Heart right ventricle (tissue), 16 donors: ENCODE data around the gene PPM1F. TPM values are rescaled to one million over a fixed set of nuclear protein-coding genes. Genes with fewer than 3 reads are reported as not detected.
A peak's percentile ranks its signal among the peaks of the same experiment; 100 is the strongest.

Experiments
- ATAC-seq, 8 donors: fragments of 200-7000 bp; cut with Tn5 transposase; one replicate each; pipeline ENCODE4 v1.9.1; 2020; ENCODE audit warnings: mild to moderate bottlenecking in 8 of 8, moderate library complexity in 8 of 8, moderate number of reproducible peaks in 1 of 8
- DNase-seq, 2 donors: peaks; one replicate each; pipeline ENCODE4 v3.0.0-alpha.2; 2020
- H3K27ac ChIP-seq, 10 donors: fragments of 200-600 bp; sonication (generic) in 2 of 10; one replicate each; pipeline versions ENCODE4 v1.5.0 to v1.8.0; 2020 to 2022; ENCODE audit warnings: mild to moderate bottlenecking in 3 of 10
- H3K27me3 ChIP-seq, 7 donors: fragments of 200-600 bp; one replicate each; pipeline ENCODE4 v1.8.0; 2021 to 2022; ENCODE audit warnings: mild to moderate bottlenecking in 2 of 7
- H3K36me3 ChIP-seq, 9 donors: fragments of 200-600 bp; sonication (generic) in 1 of 9; one replicate each; pipeline versions ENCODE4 v1.5.0 to v1.8.0; 2020 to 2022; ENCODE audit warnings: mild to moderate bottlenecking in 2 of 9
- H3K4me1 ChIP-seq, 9 donors: fragments of 200-600 bp; sonication (generic) in 1 of 9; one replicate each; pipeline versions ENCODE4 v1.5.0 to v1.8.0; 2020 to 2022; ENCODE audit warnings: mild to moderate bottlenecking in 4 of 9
- H3K4me3 ChIP-seq, 10 donors: fragments of 200-600 bp; sonication (generic) in 2 of 10; one replicate each; pipeline versions ENCODE4 v1.5.0 to v1.8.0; 2020 to 2022; ENCODE audit warnings: mild to moderate bottlenecking in 7 of 10, moderate library complexity in 2 of 10
- H3K9me3 ChIP-seq, 11 donors: fragments of 200-600 bp in 10 of 11; sonication (generic) in 2 of 11; one replicate each; pipeline versions ENCODE4 v1.5.0 to v1.8.0; 2013 to 2022; ENCODE audit warnings: mild to moderate bottlenecking in 2 of 11, control low read depth in 1 of 11, moderate library complexity in 1 of 11
- CTCF ChIP-seq, 9 donors: fragments of 200-600 bp; sonication (generic) in 2 of 9; IDR thresholded peaks; one replicate each; pipeline versions ENCODE4 v1.5.0 to v1.8.0; 2021 to 2022; ENCODE audit warnings: antibody characterized with exemption in 9 of 9, mild to moderate bottlenecking in 5 of 9, moderate library complexity in 1 of 9
- WGBS, 2 donors: extraction: QIAGEN DNeasy Blood & Tissue Kit; methylation state at CpG; one replicate each; pipeline ENCODE4 v1.1.7; 2013; ENCODE audit warnings: inconsistent platforms in 1 of 2; 5-methylcytosine and 5-hydroxymethylcytosine counted together
- intact Hi-C, 10 donors: fragments of 100-400 bp; cut with DNase I; formaldehyde crosslinking; loops; one replicate each; pipeline versions ENCODE4 v1.11.1 to v1.14.2; 2022
- polyA plus RNA-seq, 2 donors: library from polyadenylated mRNA; stranded (reverse); fragments of 200-250 nt; gene quantifications; one replicate each; pipeline ENCODE4 v1.2.3, GENCODE V29; 2013
- total RNA-seq, 10 donors: library from RNA; stranded (reverse); fragmentation: NEBNext Ultra II Directional in 3 of 10; extraction: Animal tissue kit (Norgen Biotek cat#: 25700) in 3 of 10; gene quantifications; one replicate each; pipeline versions ENCODE4 v1.2.1 to v1.2.4, GENCODE V29; 2021 to 2023
- donor health status: Arrhythmogenic right ventricular cardiomyopathy.
- donor health status: ischemic (EF 13 %, LVEDD 7.1; RV severe dilation, severe dysfunction).
- donor health status: healthy with polysubstance abuse.
- donor health status: DM: no; HTN: yes; CAD: no.
- donor health status: DM: no; HTN: no; CAD: no.
- donor health status: ischemic (EF 25% LVEDD 6.9; RV normal size, moderate dysfunction).
- donor health status: ischemic (EF 25% LVEDD 5.7; RV mildly dilated, moderate dysfunction).
- donor health status: healthy.
- donor health status: DM: yes; HTN: yes; CAD: no.
- donor health status: Ischemic cardiomyopathy.
- donor health status: ischemic (EF 35%, LVEDD 5.7; RV mildly dilated, moderate dysfunction).
- donor health status: nonischemic (EF 11% LVEDD 7.7; RV severe dilation, severe dysfunction).
- donor health status: DM: yes; HTN: yes; CAD: no.
- donor health status: PGD.
- donor health status: ischemic (EF 29% LVEDD 5.4; RV normal size, mild dysfunction).
- donor health status: nonischemic (EF 23%, LVEDD 6.1; RV moderate dilation, normal function).

Gene PPM1F
- total and polyA plus RNA-seq, 12 donors = 11.8 to 31.4 (median 18.1) TPM

GRCh38 chr22:21936151-21936775, 16.4 kb downstream of the PPM1F start:
- no peak overlapping the region for H3K4me3 ChIP-seq
- TF ChIP-seq CTCF (IDR thresholded peaks at IDR 0.05) = no peak
- H3K27ac ChIP-seq = peak overlapping the region in 9 of 10 donors; percentile 90 to 98 (median 96)
- ATAC-seq (no peak), DNase-seq (no peak)
- H3K9me3 ChIP-seq = no peaks in the 10 kb centered on the region
- H3K36me3 ChIP-seq = peaks cover 3 to 69% (median 21%) of the 10 kb centered on the region in 9 donors
- peaks cover 19 to 65% (median 58%) of the 10 kb centered on the region in 9 donors for H3K4me1 ChIP-seq
- intact Hi-C loops = loop anchor here in 9 of 10 donors (2.0 to 10.0 kb wide), 6 partner anchors 17 to 224 kb away; partner anchors contain the start of genes MAPK1 (in 4 of the 9) and PPM1F (in 1 of the 9)
- 67 to 77% methylated on average over 15 of the region's 15 CpGs for WGBS, 2 donors
- no peaks in the 10 kb centered on the region for H3K27me3 ChIP-seq

- no peak for TF ChIP-seq CTCF (IDR thresholded peaks at IDR 0.05)
- H3K9me3 ChIP-seq = no peaks in the 10 kb centered on the region
- no peak for DNase-seq
- H3K27me3 ChIP-seq = no peaks in the 10 kb centered on the region
- H3K4me3 ChIP-seq = no peak overlapping the region
- peaks cover 11 to 42% (median 34%) of the 10 kb centered on the region in 9 donors for H3K4me1 ChIP-seq
- peak overlapping the region in 1 of 10 donors; percentile 44 for H3K27ac ChIP-seq
- intact Hi-C loops = loop anchor here in 6 of 10 donors (10.0 kb wide), 2 partner anchors 69 to 159 kb away; partner anchors contain the start of gene MAPK1 (in 2 of the 6)
- H3K36me3 ChIP-seq = peaks cover 3 to 79% (median 43%) of the 10 kb centered on the region in 9 donors
- WGBS, 2 donors = 95 to 96% methylated on average over 19 of the region's 19 CpGs
- no peak for ATAC-seq
Measured at GRCh38 chr22:21933910-21934309, 18.7 kb downstream of the PPM1F start.

- TF ChIP-seq CTCF (IDR thresholded peaks at IDR 0.05) = no peak
- Histone ChIP-seq H3K9me3 (no peaks in the 10 kb centered on the region), H3K4me3 (no peak overlapping the region), H3K27me3 (no peaks in the 10 kb centered on the region), H3K27ac (no peak overlapping the region), H3K4me1 (peaks cover 11 to 37% (median 30%) of the 10 kb centered on the region in 9 donors), H3K36me3 (peaks cover 3 to 84% (median 48%) of the 10 kb centered on the region in 9 donors)
- ATAC-seq (no peak), DNase-seq (no peak)
- 92 to 95% methylated on average over 23 of the region's 23 CpGs for WGBS, 2 donors
- intact Hi-C loops = loop anchor here in 6 of 10 donors (10.0 kb wide), 2 partner anchors 69 to 159 kb away; partner anchors contain the start of gene MAPK1 (in 2 of the 6)
Measured at GRCh38 chr22:21933413-21933812, 19.2 kb downstream of the PPM1F start.

GRCh38 chr22:21932347-21932746, 20.3 kb downstream of the PPM1F start:
- WGBS, 2 donors = 90 to 97% methylated on average over 3 of the region's 3 CpGs

More at GRCh38 chr22:21932347-21932746, 20.3 kb downstream of the PPM1F start:
- H3K4me1 ChIP-seq = peaks cover 5 to 30% (median 21%) of the 10 kb centered on the region in 9 donors
- H3K27ac ChIP-seq = no peak overlapping the region
- TF ChIP-seq CTCF (IDR thresholded peaks at IDR 0.05) = no peak
- ATAC-seq (no peak), DNase-seq (no peak)
- intact Hi-C loops = loop anchor here in 6 of 10 donors (10.0 kb wide), 2 partner anchors 68 to 158 kb away; partner anchors contain the start of gene MAPK1 (in 2 of the 6)
- peaks cover 3 to 93% (median 48%) of the 10 kb centered on the region in 9 donors for H3K36me3 ChIP-seq
- no peak overlapping the region for H3K4me3 ChIP-seq
- H3K27me3 ChIP-seq = no peaks in the 10 kb centered on the region
- H3K9me3 ChIP-seq = no peaks in the 10 kb centered on the region
